ENCODE data around the gene C4A. TPM values are rescaled to one million over a fixed set of nuclear protein-coding genes. Genes with fewer than 3 reads are reported as not detected.
"Not testable (repeated sequence)": the region's sequence is repeated elsewhere in the genome, so short reads cannot be mapped to it uniquely, and the experiment has no call there.

C4A gene

DNA sequence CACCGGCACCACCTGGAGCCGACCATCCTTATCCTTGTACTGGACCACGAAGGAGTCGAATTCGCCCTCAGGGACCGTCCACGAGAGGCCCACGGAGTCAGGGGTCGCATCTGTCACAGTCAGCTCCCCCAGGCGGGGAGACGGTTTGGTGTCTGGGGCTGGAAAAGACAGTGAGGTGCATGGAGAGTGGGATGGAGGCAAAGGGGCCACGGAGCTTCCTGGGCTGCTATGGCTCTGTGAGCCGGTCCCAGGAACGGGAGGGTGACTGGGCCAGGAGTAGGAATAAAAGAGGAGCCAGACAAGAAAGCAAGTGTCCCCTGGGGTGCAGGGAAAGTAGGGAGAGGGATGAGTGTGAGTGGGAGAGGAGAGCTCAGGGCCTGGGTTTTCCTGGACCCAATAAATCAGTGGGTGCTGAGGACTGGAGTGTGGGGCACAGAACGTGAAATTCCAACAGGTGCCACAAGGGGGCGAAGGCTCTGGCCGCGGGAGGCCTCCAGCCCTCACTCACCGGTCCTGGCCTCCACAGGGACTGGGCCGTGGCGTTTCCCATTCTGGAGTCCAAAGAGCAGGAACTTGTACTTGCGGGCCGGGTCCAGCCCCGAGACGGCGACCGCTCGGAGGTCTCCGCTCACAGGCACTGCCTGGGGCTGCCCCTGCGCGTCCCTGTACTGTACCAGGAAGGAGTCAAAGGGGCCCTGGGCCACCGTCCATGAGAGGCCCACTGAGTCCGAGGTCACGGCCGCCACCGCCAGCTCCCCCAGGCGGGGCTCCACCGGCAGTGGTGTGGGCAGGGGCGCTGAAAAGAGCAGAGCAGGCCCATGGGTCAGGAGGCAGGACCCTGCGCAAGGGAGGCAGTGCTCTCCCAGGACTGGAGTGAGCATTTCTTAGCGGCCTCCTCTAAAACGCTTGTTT, 66.3 kb downstream of the C4A start:
- Histone ChIP-seq H3K4me1 (ENCODE audit: control insufficient read depth, low read depth, low read length) (no peaks in the 10 kb centered on the region), H3K18ac (ENCODE audit: low read length) (no peak overlapping the region), H3K4me3 (ENCODE audit: low read length) (no peak overlapping the region), H3K4me2 (ENCODE audit: low read length) (no peak overlapping the region), H4K8ac (ENCODE audit: low read depth, low read length) (no peak overlapping the region), H3K4ac (ENCODE audit: low read depth, low read length) (no peak overlapping the region), H2BK5ac (ENCODE audit: low read length) (no peak overlapping the region), H3K79me2 (ENCODE audit: control insufficient read depth, insufficient read depth, low read length) (no peaks in the 10 kb centered on the region), H3K36me3 (ENCODE audit: control insufficient read depth, insufficient read depth, low read length) (no peaks in the 10 kb centered on the region), H3K27me3 (ENCODE audit: insufficient read depth, low read length, poor library complexity) (no peaks in the 10 kb centered on the region), H4K5ac (ENCODE audit: low read length) (no peak overlapping the region), H3K27ac (ENCODE audit: low read depth, low read length) (no peak overlapping the region), H2AK5ac (ENCODE audit: low read length) (no peak overlapping the region), H3K79me1 (ENCODE audit: low read length) (no peaks in the 10 kb centered on the region), H2BK120ac (ENCODE audit: low read depth, low read length) (no peak overlapping the region), H3K56ac (ENCODE audit: low read length) (peak overlapping the region; percentile 62), H2BK15ac (replicated peaks; ENCODE audit: low read depth) (no peak overlapping the region), H3K9ac (ENCODE audit: low read length) (peak overlapping the region; percentile 31), H3K23ac (ENCODE audit: low read length) (no peak overlapping the region)
- no CpG with 5 or more reads among the region's 42 CpGs for WGBS (ENCODE audit: extremely low coverage, insufficient coverage, low lambda C conversion rate)
- peak; percentile 71 for DNase-seq

DNA sequence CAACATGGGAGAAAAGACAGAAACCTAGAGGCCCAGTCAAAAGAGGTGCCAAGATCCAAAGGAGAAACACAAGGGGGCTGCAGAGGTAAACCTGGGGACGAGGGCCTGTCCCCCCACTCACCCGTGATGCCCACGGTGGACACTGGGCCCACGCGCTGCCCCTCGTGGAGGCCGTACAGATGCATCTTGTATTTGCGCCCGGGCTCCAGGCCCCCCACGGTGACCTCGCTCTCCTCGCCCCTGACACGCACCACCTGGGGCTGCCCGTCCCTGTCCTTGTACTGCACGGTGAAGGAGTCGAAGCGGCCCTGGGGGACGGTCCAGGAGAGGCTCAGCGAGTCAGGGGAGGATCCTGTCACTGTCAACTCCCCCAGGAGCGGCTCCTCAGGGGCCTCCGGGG, 67.3 kb downstream of the C4A start:
- not testable (repeated sequence) for H4K5ac ChIP-seq (ENCODE audit: low read length); H3K23ac ChIP-seq (ENCODE audit: low read length); H3K4ac ChIP-seq (ENCODE audit: low read depth, low read length); H3K4me1 ChIP-seq (ENCODE audit: control insufficient read depth, low read depth, low read length); H3K56ac ChIP-seq (ENCODE audit: low read length); H4K8ac ChIP-seq (ENCODE audit: low read depth, low read length); H3K4me2 ChIP-seq (ENCODE audit: low read length); H3K36me3 ChIP-seq (ENCODE audit: control insufficient read depth, insufficient read depth, low read length); H3K18ac ChIP-seq (ENCODE audit: low read length); H3K9ac ChIP-seq (ENCODE audit: low read length); H3K79me1 ChIP-seq (ENCODE audit: low read length); H3K27me3 ChIP-seq (ENCODE audit: insufficient read depth, low read length, poor library complexity); H3K27ac ChIP-seq (ENCODE audit: low read depth, low read length); H2BK120ac ChIP-seq (ENCODE audit: low read depth, low read length); DNase-seq; H3K4me3 ChIP-seq (ENCODE audit: low read length); H2BK5ac ChIP-seq (ENCODE audit: low read length); H3K79me2 ChIP-seq (ENCODE audit: control insufficient read depth, insufficient read depth, low read length); H2BK15ac ChIP-seq (replicated peaks; ENCODE audit: low read depth); H2AK5ac ChIP-seq (ENCODE audit: low read length)
- WGBS (ENCODE audit: extremely low coverage, insufficient coverage, low lambda C conversion rate): no CpG with 5 or more reads among the region's 21 CpGs

DNA sequence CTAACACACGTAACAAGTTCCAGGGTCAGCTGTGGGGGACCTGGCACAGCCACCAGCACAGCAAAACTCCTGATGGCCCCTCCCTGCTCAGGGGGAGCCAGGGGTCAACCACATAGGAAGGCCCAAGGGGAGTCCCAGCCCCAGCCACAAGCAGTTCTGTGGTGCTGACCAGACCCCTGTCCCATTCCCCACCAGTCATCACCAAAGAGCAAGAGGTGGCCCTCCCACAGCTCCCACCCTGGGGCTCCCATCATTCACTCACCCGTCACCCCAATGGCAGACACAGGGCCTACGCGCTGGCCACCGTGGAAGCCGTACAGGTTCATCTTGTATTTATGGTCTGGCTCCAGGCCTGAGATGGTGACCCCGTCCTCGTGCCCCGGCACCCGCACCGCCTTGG, 67.9 kb downstream of the C4A start:
- H4K5ac ChIP-seq (ENCODE audit: low read length); H3K27ac ChIP-seq (ENCODE audit: low read depth, low read length); H3K4me2 ChIP-seq (ENCODE audit: low read length); H3K4me3 ChIP-seq (ENCODE audit: low read length); DNase-seq; H3K79me2 ChIP-seq (ENCODE audit: control insufficient read depth, insufficient read depth, low read length); H3K27me3 ChIP-seq (ENCODE audit: insufficient read depth, low read length, poor library complexity); H2BK5ac ChIP-seq (ENCODE audit: low read length); H2AK5ac ChIP-seq (ENCODE audit: low read length); H3K18ac ChIP-seq (ENCODE audit: low read length); H4K8ac ChIP-seq (ENCODE audit: low read depth, low read length); H3K4ac ChIP-seq (ENCODE audit: low read depth, low read length); H3K36me3 ChIP-seq (ENCODE audit: control insufficient read depth, insufficient read depth, low read length); H3K56ac ChIP-seq (ENCODE audit: low read length); H2BK120ac ChIP-seq (ENCODE audit: low read depth, low read length); H3K9ac ChIP-seq (ENCODE audit: low read length); H2BK15ac ChIP-seq (replicated peaks; ENCODE audit: low read depth); H3K4me1 ChIP-seq (ENCODE audit: control insufficient read depth, low read depth, low read length); H3K23ac ChIP-seq (ENCODE audit: low read length); H3K79me1 ChIP-seq (ENCODE audit: low read length): not testable (repeated sequence)
- WGBS (ENCODE audit: extremely low coverage, insufficient coverage, low lambda C conversion rate): no CpG with 5 or more reads among the region's 11 CpGs

DNA sequence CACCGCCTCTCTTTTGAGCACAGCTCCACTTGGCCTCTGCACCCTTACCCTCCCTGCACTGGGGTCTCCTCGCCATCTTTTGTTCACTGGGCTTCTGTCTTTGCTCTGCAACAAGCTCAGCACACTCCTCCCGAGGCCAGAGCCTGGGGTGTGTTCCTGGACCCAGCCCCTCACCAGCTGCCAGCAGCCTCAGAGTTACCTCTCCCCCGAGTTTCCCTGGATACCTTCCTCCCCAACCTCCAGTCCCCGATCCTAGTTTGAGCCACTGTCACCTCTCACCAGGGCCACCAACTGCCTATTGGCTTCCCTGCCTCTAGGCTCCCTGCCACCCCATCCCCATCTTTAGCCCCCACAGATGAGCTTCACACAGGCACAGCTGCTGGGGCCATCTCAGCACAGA, 68.7 kb downstream of the C4A start:
- no peak overlapping the region for H3K4me2 ChIP-seq (ENCODE audit: low read length)
- no peak overlapping the region for H3K18ac ChIP-seq (ENCODE audit: low read length)
- H2BK15ac ChIP-seq (replicated peaks; ENCODE audit: low read depth): no peak overlapping the region
- no peak for DNase-seq
- no peak overlapping the region for H3K4ac ChIP-seq (ENCODE audit: low read depth, low read length)
- no peak overlapping the region for H3K9ac ChIP-seq (ENCODE audit: low read length)
- H3K79me2 ChIP-seq (ENCODE audit: control insufficient read depth, insufficient read depth, low read length): no peaks in the 10 kb centered on the region
- H3K56ac ChIP-seq (ENCODE audit: low read length): no peak overlapping the region
- H4K8ac ChIP-seq (ENCODE audit: low read depth, low read length): no peak overlapping the region
- no peak overlapping the region for H4K5ac ChIP-seq (ENCODE audit: low read length)
- H3K27me3 ChIP-seq (ENCODE audit: insufficient read depth, low read length, poor library complexity): no peaks in the 10 kb centered on the region
- no peak overlapping the region for H3K23ac ChIP-seq (ENCODE audit: low read length)
- H3K36me3 ChIP-seq (ENCODE audit: control insufficient read depth, insufficient read depth, low read length): no peaks in the 10 kb centered on the region
- H3K27ac ChIP-seq (ENCODE audit: low read depth, low read length): no peak overlapping the region
- H2AK5ac ChIP-seq (ENCODE audit: low read length): no peak overlapping the region
- H2BK5ac ChIP-seq (ENCODE audit: low read length): no peak overlapping the region
- no peaks in the 10 kb centered on the region for H3K79me1 ChIP-seq (ENCODE audit: low read length)
- no peak overlapping the region for H3K4me3 ChIP-seq (ENCODE audit: low read length)
- H2BK120ac ChIP-seq (ENCODE audit: low read depth, low read length): no peak overlapping the region
- H3K4me1 ChIP-seq (ENCODE audit: control insufficient read depth, low read depth, low read length): no peaks in the 10 kb centered on the region
- WGBS (ENCODE audit: extremely low coverage, insufficient coverage, low lambda C conversion rate): no CpG with 5 or more reads among the region's 5 CpGs

Small RNAs within 50 kb of the gene (small RNA-seq; reads per million reads assigned to genes)
- gene AL645922.1 (ENCODE audit: insufficient read depth): not detected
